Thoracic aorta (tissue), 2 donors: ENCODE data around the gene BNIPL. TPM values are rescaled to one million over a fixed set of nuclear protein-coding genes. Genes with fewer than 3 reads are reported as not detected.

Source experiments
- ATAC-seq: fragments of 150-250 bp; one replicate; pipeline ENCODE4 v1.8.0; 2017; ENCODE audit warnings: low read depth; ENCODE audit not compliant: insufficient number of reproducible peaks, low FRiP score
- DNase-seq: peaks from one replicate; pipeline ENCODE4 v3.0.0-alpha.2; 2020; ENCODE audit warnings: low spot score
- H3K27ac ChIP-seq, 2 donors: fragments of 200-600 bp; sonication (generic); 1 replicate in 1 of 2; 2 replicates in 1 of 2; pipeline ENCODE4 v1.5.1; 2016; ENCODE audit warnings: mild to moderate bottlenecking in 2 of 2, moderate library complexity in 2 of 2
- H3K27me3 ChIP-seq: fragments of 200-600 bp; sonication (generic); replicated peaks from 2 replicates; pipeline ENCODE4 v1.6.0; 2016; ENCODE audit warnings: mild to moderate bottlenecking; ENCODE audit not compliant: insufficient read depth
- H3K36me3 ChIP-seq: fragments of 200-600 bp; sonication (generic); one replicate; pipeline ENCODE4 v1.5.1; 2016
- H3K4me1 ChIP-seq, 2 donors: fragments of 200-600 bp; sonication (generic); 1 replicate in 1 of 2; 2 replicates in 1 of 2; pipeline versions ENCODE4 v1.5.1 to v1.6.0; 2016; ENCODE audit warnings: low read depth in 2 of 2, mild to moderate bottlenecking in 1 of 2; ENCODE audit not compliant: control insufficient read depth in 1 of 2
- H3K4me3 ChIP-seq: fragments of 200-600 bp; sonication (generic); 2 replicates; pipeline ENCODE4 v1.5.1; 2016; ENCODE audit warnings: mild to moderate bottlenecking
- H3K9me3 ChIP-seq: fragments of 200-600 bp; sonication (generic); 2 replicates; pipeline ENCODE4 v1.5.1; 2016
- total RNA-seq, 2 donors: library from RNA; depleted of rRNA; stranded (reverse); fragments of >200 nt; gene quantifications; one replicate each; pipeline versions ENCODE4 v1.1.0 to v1.2.3, GENCODE V29; 2016
- TF ChIP-seq, protein P1 (sequence below): fragments of 200-600 bp; sonication (generic); IDR thresholded peaks from one replicate; pipeline ENCODE4 v1.5.1; 2019; ENCODE audit warnings: antibody characterized with exemption

BNIPL gene
- total RNA-seq, 2 donors from 2014 or later: 0.14 to 2.6 TPM

DNA sequence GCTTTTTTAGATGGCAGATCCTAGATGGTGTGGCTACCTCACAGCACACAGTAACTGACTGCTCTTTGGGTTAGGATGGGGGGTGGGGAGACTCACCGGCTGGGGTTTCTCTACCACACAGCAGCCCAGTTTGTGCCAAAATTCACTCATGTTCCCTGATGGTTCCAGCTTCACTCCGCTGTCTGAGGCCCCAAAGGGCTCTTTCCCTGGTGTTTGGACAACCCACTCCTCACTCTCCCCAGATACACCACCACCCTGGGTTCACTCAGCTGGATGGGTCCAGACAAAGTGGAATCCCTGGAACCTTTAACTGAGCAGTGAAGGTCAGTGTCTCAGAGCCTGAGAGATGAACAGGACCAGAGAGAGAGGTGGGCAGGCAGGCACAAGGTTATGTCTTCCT, 19.2 kb downstream of the BNIPL start:
- no peaks in the 10 kb centered on the region for H3K27me3 ChIP-seq
- H3K9me3 ChIP-seq: no peaks in the 10 kb centered on the region
- peaks cover 42% of the 10 kb centered on the region for H3K36me3 ChIP-seq
- H3K4me1 ChIP-seq: peaks cover 22 to 38% of the 10 kb centered on the region in 2 donors
- DNase-seq: no peak
- no peak for ATAC-seq
- H3K4me3 ChIP-seq: peak overlapping the region; percentile 100
- TF ChIP-seq, protein P1, sequence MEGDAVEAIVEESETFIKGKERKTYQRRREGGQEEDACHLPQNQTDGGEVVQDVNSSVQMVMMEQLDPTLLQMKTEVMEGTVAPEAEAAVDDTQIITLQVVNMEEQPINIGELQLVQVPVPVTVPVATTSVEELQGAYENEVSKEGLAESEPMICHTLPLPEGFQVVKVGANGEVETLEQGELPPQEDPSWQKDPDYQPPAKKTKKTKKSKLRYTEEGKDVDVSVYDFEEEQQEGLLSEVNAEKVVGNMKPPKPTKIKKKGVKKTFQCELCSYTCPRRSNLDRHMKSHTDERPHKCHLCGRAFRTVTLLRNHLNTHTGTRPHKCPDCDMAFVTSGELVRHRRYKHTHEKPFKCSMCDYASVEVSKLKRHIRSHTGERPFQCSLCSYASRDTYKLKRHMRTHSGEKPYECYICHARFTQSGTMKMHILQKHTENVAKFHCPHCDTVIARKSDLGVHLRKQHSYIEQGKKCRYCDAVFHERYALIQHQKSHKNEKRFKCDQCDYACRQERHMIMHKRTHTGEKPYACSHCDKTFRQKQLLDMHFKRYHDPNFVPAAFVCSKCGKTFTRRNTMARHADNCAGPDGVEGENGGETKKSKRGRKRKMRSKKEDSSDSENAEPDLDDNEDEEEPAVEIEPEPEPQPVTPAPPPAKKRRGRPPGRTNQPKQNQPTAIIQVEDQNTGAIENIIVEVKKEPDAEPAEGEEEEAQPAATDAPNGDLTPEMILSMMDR: no peak
- H3K27ac ChIP-seq: peak overlapping the region; percentile 67 to 99

DNA sequence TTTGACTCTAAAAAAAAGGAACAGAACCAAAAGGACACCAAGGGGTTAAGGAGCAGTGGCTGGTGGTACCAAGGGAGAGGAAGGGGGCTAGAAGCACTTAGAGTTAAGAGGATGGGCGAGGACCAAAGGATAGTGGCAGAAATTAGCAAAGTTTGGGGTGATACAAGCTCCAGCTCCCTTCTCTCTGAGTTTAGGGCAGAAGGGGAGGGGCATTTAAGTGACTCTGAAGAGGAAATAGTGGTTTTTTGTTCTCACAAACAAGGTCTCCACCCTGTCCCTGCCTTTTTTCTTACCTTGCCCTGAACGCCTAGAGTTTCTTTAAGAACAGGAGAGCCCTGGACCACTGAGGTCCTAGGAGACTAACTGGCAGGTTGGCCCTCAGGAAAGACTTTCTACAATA, 19.8 kb downstream of the BNIPL start:
- peak overlapping the region; percentile 100 for H3K4me3 ChIP-seq
- peaks cover 25 to 44% of the 10 kb centered on the region in 2 donors for H3K4me1 ChIP-seq
- H3K36me3 ChIP-seq: peaks cover 42% of the 10 kb centered on the region

DNA sequence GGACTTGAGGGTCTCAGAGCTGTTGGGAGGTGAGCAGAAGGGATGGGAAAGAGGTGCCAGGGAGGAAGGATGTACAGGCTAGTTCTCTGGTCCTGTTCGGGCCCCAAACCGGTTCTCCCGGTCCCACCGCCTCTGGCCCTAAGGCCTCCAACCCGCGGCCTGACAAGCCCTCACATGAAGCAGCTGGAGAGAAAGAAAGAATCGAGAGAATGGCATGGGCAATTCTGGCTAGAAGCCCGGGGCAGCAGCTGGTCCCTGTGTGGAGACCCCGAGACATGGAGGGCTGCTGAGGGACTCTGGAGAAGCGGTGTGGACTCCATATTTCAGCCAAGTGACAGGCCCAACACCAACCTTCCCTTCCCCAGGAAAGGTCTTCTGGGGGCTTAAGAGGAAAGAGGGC, 22.3 kb downstream of the BNIPL start:
- H3K27ac ChIP-seq: peak overlapping the region; percentile 94 to 99
- H3K36me3 ChIP-seq: peaks cover 23% of the 10 kb centered on the region
- H3K9me3 ChIP-seq: no peaks in the 10 kb centered on the region
- H3K4me3 ChIP-seq: peak overlapping the region; percentile 100
- no peaks in the 10 kb centered on the region for H3K27me3 ChIP-seq
- DNase-seq (no peak), ATAC-seq (no peak)
- H3K4me1 ChIP-seq: peaks cover 25 to 60% of the 10 kb centered on the region in 2 donors
- TF ChIP-seq, protein P1: no peak

More for the DNA sequence above, 19.8 kb downstream of the BNIPL start:
- no peak for DNase-seq
- H3K9me3 ChIP-seq: no peaks in the 10 kb centered on the region
- ATAC-seq: no peak
- H3K27ac ChIP-seq: peak overlapping the region; percentile 67 to 99
- H3K27me3 ChIP-seq: no peaks in the 10 kb centered on the region
- TF ChIP-seq, protein P1: no peak

DNA sequence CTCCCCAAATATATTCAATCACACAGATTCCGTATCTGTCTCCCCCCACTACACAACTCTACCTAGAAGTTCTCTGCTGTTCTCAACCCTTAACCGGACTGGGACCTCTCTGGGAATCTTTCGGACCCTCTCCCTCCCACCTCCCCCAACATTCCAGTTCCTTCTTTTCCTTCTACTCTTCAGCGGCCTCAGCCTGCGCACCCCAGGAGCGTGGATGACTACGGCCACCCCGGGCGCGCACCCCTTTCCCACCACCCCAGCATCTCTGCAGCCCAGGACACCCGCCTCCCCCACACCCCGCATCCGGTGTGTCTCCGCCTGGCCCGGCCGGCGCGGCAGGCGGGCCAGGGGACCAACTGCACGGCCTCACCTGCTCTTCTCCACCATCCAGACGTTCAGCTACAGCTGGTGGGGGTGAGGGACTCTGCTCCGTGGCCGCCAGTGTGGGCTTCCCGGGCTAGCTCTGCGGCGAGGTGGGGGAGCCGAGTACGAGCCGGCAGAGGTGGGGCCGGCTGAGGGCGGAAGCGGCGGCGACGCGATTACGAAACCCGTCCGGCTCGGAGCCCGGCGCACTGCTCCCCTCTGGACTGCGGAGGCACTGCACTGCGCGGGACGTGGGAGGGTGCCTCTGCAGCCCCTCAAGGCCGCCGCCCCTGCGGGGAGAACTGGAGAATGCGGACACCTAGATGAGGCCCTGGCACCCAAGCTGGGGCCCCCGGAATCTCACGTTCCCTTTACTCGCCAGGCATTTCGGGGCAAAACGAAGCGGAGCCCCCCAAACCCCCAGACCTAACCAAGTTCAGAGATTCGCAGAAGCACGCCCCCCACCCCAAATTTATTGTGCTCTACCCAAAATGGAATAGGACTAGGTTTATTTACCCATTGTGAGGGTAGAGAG, 23.0 kb downstream of the BNIPL start, which contains the start of gene CDC42SE1:
Gene CDC42SE1, minus strand, starts transcription at position 514 of the 898 bp plus-strand sequence. CDS start 3,892 bp downstream, outside the sequence.
- Histone ChIP-seq H3K36me3 (peaks cover 17% of the 10 kb centered on the region), H3K9me3 (no peaks in the 10 kb centered on the region), H3K4me3 (peak within 1 kb of the TSS; percentile 100), H3K27me3 (no peaks in the 10 kb centered on the region), H3K27ac (peak within 1 kb of the TSS; percentile 94 to 99), H3K4me1 (peaks cover 25 to 60% of the 10 kb centered on the region in 2 donors)
- ATAC-seq: peak; percentile 66
- TF ChIP-seq, protein P1: peak; percentile 92
- peak; percentile 30 for DNase-seq

DNA sequence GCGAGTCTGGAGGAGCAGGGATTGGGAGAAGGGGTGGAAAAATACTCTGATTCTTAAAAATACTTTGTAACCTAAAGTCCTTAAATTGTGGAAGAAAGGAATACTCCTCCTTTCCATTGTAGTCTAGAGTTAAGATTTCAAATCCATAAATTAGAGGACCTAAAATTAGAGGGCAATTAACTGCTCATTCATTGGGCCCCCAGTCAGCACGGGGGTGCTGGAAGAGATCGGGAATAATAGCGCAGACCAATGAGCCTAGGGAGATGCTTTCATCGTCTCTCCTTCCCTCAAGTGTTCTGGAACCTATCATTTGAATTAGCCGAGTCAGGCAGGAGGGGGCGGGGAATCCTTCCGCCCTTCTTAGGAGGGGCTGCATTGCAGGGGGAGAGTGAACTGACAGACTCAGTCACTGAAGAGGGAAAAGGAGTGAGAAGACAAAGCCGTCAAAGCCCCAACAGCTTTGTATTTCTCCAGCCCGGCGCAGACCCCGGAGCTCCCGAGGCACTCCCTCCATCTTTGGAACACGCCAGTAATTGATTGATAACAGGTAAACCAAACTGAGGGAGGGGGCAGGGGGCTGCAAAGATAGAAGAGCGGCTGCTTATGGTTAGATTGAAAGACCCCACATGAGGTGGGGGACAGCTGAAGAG, 23.7 kb downstream of the BNIPL start, which contains the start of gene MLLT11:
Gene MLLT11, plus strand, starts transcription at position 391 of the 650 bp plus-strand sequence. CDS start 6,828 bp downstream, outside the sequence.
- Histone ChIP-seq H3K27ac (peak within 1 kb of the TSS; percentile 94 to 99), H3K9me3 (no peaks in the 10 kb centered on the region), H3K4me1 (peaks cover 25 to 59% of the 10 kb centered on the region in 2 donors), H3K4me3 (peak within 1 kb of the TSS; percentile 100), H3K36me3 (peaks cover 9% of the 10 kb centered on the region), H3K27me3 (no peaks in the 10 kb centered on the region)
- no peak for DNase-seq
- peak; percentile 25 for ATAC-seq
- TF ChIP-seq, protein P1: no peak
